ENCODE measurements around the gene FRMD4A. TPM values are rescaled to one million over a fixed set of nuclear protein-coding genes. Genes with fewer than 3 reads are reported as not detected.
A peak's percentile ranks its signal among the peaks of the same experiment; 100 is the strongest.

Gene FRMD4A
- total and polyA plus RNA-seq, 7 donors = 3.0 to 27.8 (median 14.4) TPM

GRCh38 chr10:13857451-13857850 lies 473.3 kb downstream of the FRMD4A start:
- H3K36me3 ChIP-seq = no peaks in the 10 kb centered on the region
- H3K9me3 ChIP-seq = no peaks in the 10 kb centered on the region
- H3K27me3 ChIP-seq = no peaks in the 10 kb centered on the region
- no peak for TF ChIP-seq POLR2A (IDR thresholded peaks at IDR 0.05)
- TF ChIP-seq EP300 (IDR thresholded peaks at IDR 0.05) = no peak
- TF ChIP-seq CTCF (IDR thresholded peaks at IDR 0.05) = no peak
- TF ChIP-seq POLR2AphosphoS5 (IDR thresholded peaks at IDR 0.05) = no peak
- intact Hi-C loops (cut with DNase I) = no loop called here
- H3K4me1 ChIP-seq = peaks cover 0 to 5% (median 2%) of the 10 kb centered on the region in 4 donors
- 75 to 90% methylated on average over 4 of the region's 4 CpGs for WGBS, 2 donors
- no peak overlapping the region for H3K27ac ChIP-seq
- no peak for DNase-seq
- no peak overlapping the region for H3K4me3 ChIP-seq

GRCh38 chr10:13853854-13854253 lies 476.9 kb downstream of the FRMD4A start:
- peak overlapping the region in 3 of 4 donors; percentile 27 to 58 (median 52) for H3K27ac ChIP-seq
- intact Hi-C loops (cut with DNase I) = no loop called here
- H3K4me1 ChIP-seq = peaks cover 0 to 5% (median 2%) of the 10 kb centered on the region in 4 donors
- no peaks in the 10 kb centered on the region for H3K36me3 ChIP-seq
- 43 to 75% methylated on average over 6 of the region's 6 CpGs for WGBS, 2 donors
- no peak for TF ChIP-seq CTCF (IDR thresholded peaks at IDR 0.05)
- TF ChIP-seq POLR2AphosphoS5 (IDR thresholded peaks at IDR 0.05) = no peak
- no peak for TF ChIP-seq EP300 (IDR thresholded peaks at IDR 0.05)
- TF ChIP-seq POLR2A (IDR thresholded peaks at IDR 0.05) = no peak
- no peak overlapping the region for H3K4me3 ChIP-seq
- no peak for DNase-seq
- no peaks in the 10 kb centered on the region for H3K9me3 ChIP-seq
- H3K27me3 ChIP-seq = no peaks in the 10 kb centered on the region

- WGBS, 2 donors = 73 to 90% methylated on average over 5 of the region's 5 CpGs
- no peaks in the 10 kb centered on the region for H3K27me3 ChIP-seq
- peak in 1 of 4 donors; percentile 24 for TF ChIP-seq EP300 (IDR thresholded peaks at IDR 0.05)
- TF ChIP-seq POLR2AphosphoS5 (IDR thresholded peaks at IDR 0.05) = peak in 2 of 4 donors; percentile 40 to 44
- no peak for TF ChIP-seq CTCF (IDR thresholded peaks at IDR 0.05)
- no peak for TF ChIP-seq POLR2A (IDR thresholded peaks at IDR 0.05)
- peak overlapping the region in 3 of 4 donors; percentile 27 to 58 (median 52) for H3K27ac ChIP-seq
- no peaks in the 10 kb centered on the region for H3K36me3 ChIP-seq
- H3K9me3 ChIP-seq = no peaks in the 10 kb centered on the region
- no peak for DNase-seq
- H3K4me1 ChIP-seq = peaks cover 0 to 9% (median 2%) of the 10 kb centered on the region in 4 donors
- no peak overlapping the region for H3K4me3 ChIP-seq
- intact Hi-C loops (cut with DNase I) = no loop called here
Observed at GRCh38 chr10:13852872-13853271, 477.9 kb downstream of the FRMD4A start.

- intact Hi-C loops (cut with DNase I) = no loop called here
- no peak for DNase-seq
- no peaks in the 10 kb centered on the region for H3K36me3 ChIP-seq
- H3K4me3 ChIP-seq = no peak overlapping the region
- H3K4me1 ChIP-seq = peaks cover 0 to 18% (median 2%) of the 10 kb centered on the region in 4 donors
- 90 to 92% methylated on average over 2 of the region's 2 CpGs for WGBS, 2 donors
- H3K9me3 ChIP-seq = no peaks in the 10 kb centered on the region
- no peak for TF ChIP-seq EP300 (IDR thresholded peaks at IDR 0.05)
- TF ChIP-seq POLR2A (IDR thresholded peaks at IDR 0.05) = no peak
- no peak for TF ChIP-seq CTCF (IDR thresholded peaks at IDR 0.05)
- no peak for TF ChIP-seq POLR2AphosphoS5 (IDR thresholded peaks at IDR 0.05)
- H3K27ac ChIP-seq = peak overlapping the region in 2 of 4 donors; percentile 18 to 58
- no peaks in the 10 kb centered on the region for H3K27me3 ChIP-seq
Observed at GRCh38 chr10:13851906-13852305, 478.8 kb downstream of the FRMD4A start.
